Activated CD4-positive, alpha-beta T cell treated with anti-CD3 and anti-CD28 coated beads for 24 hours (primary cell): Measurements from ENCODE around the gene PER2.

Experiments used
- DNase-seq, 2 donors: peaks; one replicate each; pipeline ENCODE4 v3.0.0-alpha.2; 2020; ENCODE audit warnings: low read depth in 2 of 2

The PER2 gene

DNA sequence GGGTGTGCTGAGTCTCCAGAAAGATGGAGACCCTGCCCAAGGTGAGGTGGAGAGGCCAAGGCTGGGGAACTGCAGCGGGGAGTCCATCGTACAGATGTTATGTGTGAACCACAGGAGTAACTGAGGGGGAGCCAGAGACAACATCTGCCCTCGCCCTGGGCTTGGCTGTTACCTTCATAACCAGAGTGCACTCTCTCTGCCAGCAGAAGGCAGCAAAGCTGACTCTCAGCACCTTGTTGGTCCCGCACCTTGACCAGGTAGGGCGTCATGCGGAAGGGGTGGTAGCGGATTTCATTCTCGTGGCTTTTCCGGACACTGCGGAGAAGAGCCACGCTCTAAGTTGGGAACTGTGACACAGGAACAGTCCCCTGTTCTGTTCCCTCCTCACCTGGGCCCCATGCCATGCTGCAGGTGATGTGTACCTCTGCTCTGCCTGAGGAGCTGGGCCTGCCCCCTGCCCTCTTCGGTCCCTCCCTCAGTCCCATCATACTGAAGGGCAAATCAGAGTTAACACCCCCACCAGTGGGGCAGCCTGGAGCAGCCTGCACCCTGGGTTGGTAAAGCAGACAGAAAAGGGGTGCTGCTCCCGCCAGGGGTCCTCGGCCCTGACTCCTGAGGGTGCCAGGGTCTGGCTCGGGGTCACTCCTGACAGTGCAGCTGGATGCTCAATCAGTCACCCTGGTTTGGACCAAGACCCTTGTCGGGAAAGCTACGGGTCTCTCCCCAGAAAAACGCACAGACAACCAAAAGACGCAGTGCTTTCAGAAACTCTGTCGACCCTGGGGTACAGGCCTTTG lies 20.3 kb downstream of the PER2 start:
- DNase-seq = no peak

DNA sequence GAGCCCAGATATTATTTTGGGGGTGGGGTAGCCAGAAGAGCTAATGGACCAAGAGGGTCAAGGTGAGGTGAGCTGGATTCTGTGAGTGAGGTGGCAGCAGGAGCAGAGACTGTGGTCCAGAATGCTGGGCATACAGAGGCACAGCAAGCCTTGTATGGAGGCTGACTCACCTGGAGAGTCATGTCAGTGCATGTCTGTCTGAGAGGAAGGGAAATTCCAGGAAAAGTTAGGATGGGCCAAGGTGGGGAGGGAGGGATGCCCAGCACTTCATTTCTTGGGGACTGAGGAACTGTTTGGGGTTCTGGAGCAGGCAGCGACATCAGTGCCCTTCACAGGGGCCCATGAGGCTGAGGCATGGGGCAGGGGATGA lies 21.1 kb downstream of the PER2 start:
- DNase-seq = no peak

DNA sequence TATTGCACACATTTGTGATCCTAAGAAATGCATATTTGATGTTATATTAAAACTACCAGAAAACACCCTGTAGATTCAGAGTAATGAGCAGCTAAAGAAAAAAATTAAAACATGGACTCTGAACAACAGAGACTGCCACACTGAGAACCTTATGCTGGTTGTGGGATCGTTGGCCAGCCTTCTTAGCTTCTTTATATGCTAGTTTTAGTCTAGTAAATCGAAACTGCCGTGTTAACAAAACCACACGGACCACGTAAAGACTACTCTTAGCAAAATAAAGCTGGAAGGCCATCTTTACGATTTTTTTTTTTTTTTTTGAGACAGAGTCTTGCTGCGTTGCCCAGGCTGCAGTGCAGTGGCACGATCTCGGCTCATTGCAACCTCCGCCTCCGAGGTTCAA lies 22.8 kb downstream of the PER2 start:
- no peak for DNase-seq

DNA sequence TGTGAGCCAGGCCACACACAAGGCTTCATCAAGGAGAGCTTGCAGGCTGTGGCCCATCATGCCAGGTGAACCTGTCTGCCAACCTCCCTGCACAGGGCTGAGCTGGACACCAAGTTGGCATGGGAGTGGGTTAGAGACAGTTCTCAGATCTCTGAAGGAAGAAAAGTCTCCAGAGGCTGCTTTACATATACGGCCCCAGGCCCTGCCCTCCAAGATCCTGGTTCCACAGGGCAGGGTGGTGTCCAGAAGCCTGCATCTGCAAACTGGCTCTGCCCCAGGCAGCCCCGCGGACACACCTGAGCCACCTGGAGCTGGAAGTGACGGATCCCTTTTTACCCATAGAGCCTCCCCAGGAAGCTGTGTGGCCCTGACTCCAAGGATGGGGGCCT lies 24.3 kb downstream of the PER2 start:
- no peak for DNase-seq

DNA sequence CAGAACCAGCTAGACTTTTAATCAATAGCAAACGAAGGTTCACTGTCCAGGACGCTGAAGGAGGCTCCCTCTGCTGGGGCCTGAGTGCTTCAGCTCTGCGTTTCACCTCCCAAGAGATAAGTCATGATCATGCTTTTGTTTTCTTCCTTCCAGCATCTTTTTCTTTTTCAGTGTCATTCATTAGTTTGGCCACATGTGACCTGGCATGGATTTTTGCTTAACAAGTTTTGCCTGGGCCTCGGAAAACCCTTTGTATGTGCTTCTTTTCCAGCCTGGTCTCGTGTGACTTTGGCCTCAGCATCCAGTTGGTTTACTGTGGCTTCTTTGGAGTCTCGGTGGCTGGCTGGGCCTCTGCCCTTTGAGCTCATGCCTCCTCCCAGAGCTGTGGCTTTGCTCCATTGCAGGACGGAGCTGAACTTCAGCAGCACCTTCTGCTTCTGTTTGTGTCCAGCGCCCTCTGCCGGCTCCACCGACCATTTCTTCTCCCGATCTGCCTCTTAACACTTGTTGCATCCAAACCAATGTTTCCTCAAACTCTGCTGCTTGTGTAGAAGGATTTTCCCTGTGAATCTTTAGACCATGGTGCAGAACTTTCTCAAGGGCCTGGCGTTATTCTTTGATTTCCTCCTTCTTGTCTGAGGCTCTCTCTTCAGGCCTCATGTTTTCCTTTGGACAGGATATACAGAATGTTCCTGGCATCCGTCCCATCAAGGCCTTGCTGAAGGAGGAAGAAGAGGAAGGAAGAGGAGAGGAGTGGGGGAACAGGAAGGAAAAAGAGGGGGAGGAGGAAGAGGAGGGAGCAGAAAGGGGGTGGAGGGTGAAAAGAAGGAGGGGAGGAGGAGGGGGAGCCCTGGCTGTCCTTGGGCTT lies 25.0 kb downstream of the PER2 start:
- peak; percentile 56 to 62 for DNase-seq

DNA sequence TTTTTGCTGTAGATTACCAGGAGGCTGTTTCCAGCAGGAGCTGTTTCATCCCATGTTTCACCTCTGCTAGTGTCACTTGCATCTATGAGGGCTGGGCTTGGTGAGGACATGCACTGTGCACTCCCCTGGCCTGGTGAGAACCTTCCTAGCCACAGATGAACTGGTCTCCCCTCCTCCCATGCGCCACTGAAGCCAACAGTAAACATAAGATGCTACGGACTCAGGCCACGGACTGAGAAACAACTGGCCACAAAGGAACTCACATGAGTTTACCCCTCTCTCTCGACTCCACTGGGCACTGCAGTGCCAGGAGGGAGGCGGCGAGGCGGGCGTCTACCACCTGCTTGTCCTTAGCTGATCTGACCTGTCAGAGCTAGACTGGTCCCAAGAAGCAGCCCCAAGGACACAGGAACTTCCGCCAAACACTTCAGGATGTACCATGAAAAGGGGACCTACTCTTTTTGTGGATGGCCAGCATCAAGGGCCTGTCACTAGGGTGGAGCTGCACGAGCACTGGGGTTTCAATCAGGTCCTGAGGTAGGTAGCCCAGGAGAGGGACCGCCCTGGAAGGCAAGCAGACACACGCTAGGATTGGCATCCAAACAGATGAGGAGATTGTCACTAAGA lies 25.8 kb downstream of the PER2 start:
- DNase-seq = no peak

DNA sequence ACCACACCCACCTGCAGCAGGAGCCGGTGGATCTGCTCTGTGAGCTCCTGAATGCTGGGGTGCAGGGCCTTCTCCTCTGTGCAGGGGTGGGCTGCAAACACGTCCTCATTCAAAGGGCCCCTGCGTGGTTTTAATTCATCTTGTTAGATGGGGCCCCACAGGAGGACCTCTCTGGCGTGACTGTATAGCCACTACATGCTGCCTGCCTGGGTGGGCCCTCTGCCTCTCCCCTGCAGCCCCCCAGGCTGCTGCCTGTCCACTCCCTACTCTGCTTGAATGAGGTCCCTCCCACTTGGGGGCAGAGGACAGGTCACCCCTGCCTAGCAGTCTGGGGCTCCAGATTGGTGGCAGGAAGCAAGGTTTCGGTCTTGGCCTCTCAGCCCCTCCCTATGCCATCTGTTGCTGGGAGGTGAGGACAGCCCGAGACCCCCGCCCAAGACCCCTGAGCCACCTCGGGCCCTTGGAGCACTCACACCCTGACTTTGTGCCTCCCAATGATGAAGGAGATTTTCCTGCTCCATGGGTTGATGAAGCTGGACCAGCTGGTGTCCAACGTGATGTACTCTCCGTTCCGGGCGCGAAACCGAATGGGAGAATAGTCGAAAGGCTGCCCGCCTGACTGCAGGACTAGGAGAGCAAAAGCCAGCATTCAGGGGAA lies 26.6 kb downstream of the PER2 start:
- no peak for DNase-seq

DNA sequence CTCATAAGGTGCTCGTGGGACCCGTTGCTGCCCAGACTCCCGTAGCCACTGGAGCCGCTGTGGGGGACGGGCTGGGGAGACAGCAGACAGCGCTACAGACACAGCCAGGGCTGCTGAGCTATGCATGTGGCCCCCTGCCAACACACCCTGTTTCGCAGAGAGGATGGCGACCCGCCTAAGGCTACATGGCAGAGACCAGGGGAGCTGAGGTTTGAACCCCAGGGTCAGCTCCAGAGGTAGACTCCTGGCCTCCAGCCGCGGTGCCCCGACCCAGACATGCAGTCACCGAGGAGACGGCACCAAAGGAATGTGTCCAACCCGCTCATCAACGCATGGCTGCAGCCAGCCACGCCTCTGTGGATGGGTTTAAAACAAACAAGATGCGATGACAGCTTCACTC lies 27.5 kb downstream of the PER2 start:
- no peak for DNase-seq

DNA sequence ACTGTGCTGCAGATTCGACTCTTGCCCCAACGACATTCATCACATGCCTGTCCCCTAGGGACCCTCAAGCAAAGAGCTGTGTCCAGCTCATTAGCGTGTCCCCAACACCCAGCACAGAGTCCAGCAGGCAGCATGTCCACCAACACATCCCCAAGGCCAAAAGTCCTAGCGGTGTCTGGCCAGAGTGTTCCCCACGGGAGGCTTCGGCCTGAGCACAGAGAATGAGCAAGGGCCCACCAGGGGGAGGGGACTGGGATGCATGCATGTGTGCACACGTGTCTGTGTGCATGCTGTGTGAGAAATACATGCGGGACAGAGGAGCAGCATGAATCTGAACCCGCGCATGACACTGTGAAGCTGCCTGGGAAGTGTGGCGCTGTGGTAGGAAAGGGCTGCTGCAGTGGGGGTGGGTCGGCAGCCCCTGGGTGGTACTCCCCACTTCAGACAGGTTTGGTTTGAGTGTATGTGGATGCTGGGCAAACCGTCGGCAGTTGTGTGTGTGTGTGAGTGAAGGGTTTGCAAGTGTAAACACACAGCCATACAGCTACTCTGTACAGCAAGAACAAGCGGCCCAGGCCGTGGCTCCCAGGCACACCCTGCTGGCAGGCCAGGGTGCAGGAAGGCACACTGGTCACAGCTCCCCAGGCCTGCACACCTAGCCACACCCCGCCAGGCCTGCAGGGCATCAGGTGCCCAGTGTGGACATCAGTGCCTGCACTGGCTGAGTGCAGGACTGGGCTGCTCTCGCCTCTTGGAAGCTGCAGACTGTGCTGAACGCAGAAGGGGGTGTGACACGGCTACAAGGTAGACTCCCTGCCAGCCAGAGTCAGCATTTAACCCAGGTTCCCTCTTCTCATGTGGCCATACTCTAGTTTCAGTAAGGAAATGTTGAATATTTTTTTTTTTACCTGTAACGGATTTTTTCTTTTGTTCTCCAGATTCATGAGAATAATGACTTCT lies 29.1 kb downstream of the PER2 start:
- DNase-seq = no peak

DNA sequence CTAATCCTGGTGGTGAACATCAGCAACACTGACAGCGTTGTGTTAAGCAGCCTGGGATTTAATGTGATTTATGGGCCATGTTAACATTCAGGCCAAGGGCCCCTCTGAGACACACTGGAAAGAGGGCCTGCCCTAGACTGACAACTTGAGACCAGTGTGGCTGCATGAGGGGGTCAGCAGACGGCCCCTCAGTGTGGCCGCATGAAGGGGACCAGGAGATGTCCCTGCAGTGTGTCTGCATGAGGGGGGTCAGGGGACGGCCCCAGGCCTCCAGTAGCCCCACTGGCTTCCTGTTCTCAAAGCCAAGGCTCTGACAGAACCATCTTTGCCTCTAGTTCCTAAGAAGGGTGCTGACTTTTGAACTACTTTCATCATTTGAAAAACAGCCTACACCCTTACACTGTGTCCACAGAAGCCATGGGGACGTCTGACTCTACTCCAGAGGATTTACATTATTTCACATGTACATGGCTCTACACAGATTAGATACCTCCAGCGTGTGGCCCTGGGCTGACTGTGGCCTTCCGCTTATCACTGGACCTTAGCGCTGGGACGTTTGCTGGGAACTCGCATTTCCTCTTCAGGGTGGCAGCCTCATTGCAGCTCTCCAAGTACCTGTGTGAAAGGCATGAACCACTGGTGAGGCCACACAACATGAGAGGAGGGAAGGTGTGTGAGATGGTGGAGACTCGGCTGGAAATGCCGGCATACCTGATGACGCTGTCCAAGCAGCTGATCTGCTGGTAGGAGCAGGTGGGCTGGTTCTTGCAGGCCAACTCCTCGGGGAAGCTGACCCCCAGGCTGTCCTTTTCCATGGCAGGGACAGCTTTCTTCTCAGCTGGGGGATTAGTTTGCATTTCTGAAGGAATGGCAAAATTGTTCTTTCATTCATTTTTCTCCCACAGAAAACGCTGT lies 30.4 kb downstream of the PER2 start:
- no peak for DNase-seq

DNA sequence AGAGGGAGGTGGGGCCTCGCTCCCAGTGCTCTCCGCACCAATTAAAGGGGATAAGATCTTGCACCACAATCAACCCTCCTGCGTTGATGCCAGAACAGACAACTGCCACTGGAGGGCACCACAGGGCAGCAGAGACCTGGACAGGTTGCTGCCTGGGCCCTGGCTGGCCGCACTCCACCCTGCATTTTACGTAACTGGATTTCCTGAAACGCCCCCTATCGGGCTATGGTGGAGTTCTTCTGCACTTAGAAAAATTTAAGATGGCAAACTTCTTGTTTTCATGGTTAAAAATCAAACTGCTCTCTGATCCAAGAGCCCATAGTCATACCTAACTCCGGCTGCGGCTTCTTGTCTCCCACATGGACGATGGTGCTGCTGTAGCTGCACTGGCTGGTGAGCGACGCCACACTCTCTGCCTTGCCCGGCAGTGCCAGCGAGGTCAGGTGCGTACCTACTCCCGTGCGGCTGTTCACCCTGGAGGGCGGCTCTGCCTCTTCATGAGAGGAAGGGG lies 31.8 kb downstream of the PER2 start:
- DNase-seq = peak; percentile 54 to 56

DNA sequence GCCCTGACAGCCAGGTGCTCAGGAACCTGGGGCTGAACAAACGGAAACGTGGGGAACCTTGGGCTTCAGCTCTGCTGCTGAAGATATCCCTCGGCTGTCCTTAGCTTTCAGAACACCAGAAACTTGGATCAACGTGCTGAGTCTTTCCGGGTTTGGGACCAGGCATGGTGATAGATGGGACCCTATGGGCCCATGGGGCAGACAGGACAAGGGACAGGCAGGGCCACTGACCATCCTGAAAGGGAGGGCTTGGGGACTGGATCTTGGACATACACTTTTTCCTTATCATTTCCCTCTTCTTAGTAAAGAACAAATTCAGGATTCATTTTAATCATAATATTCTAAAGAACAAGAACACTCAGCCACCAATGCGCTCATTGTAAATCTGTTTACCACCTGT lies 32.3 kb downstream of the PER2 start:
- no peak for DNase-seq

DNA sequence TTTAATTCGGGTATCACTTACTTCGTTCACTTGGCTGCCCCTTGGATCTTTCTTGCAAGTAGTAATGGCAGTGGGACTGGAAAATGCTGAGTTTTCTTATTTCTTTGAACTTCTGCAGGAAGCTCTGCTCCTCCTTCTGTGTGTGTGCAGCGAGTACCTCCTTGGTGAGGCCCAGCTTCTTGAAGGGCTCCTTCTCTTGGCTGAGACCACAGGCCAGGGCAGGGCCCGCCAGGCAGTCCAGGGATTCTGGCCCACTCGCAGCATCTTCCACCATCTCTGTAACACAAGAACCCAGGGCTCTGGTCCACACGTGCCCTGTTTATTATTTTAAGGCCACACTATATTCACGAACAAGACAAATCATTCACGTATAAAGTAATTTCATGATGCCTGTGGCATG lies 32.8 kb downstream of the PER2 start:
- DNase-seq = no peak

DNA sequence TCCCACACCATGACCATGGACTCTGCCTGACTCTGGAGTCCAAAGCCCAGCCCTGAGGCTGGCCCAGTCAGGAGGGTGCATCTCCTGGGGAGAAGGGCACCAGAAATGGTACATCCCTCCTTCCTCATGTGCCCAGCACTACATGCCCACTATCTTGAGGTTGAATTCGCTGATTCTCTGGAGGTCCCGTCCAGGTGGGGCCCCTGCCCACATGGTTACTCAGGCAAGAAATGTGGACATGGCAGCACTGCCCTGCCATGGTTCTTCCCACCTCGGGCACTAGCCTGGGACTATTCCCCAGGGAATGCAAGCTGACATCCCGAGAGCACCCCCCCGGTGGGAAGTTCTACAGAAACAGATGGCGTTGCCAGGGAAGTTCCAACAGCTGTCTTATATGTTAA lies 33.3 kb downstream of the PER2 start:
- DNase-seq = no peak

DNA sequence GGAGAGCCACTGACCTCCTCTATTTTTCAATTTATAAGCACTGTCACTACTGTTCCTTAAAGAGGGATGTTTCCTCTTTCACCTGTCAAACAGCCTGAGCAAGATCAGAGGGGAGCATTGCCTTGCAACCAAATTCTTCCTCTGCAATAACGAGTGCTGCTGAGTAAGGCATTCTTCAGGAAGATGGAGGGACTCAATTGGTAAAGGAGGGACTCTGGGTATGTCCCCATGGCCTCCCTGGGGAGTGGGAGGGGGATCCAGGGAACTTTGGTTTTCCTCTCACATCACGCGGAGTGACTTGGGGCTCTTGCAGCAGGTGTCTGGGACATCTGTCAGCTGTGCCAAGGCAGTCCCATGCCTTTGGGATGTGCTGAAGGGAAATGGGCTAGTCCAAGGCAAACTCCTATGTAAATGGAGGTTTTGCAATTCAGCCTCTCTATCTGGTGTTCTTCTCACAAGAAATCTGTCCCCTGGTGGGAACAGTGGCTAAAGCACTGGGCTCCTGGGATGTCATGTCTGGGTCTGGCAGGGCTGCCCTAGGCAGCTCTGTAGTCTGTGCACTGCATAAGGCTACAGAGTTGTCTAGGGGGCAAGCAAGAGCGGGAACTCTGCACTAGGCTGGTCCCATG lies 34.2 kb downstream of the PER2 start:
- no peak for DNase-seq

DNA sequence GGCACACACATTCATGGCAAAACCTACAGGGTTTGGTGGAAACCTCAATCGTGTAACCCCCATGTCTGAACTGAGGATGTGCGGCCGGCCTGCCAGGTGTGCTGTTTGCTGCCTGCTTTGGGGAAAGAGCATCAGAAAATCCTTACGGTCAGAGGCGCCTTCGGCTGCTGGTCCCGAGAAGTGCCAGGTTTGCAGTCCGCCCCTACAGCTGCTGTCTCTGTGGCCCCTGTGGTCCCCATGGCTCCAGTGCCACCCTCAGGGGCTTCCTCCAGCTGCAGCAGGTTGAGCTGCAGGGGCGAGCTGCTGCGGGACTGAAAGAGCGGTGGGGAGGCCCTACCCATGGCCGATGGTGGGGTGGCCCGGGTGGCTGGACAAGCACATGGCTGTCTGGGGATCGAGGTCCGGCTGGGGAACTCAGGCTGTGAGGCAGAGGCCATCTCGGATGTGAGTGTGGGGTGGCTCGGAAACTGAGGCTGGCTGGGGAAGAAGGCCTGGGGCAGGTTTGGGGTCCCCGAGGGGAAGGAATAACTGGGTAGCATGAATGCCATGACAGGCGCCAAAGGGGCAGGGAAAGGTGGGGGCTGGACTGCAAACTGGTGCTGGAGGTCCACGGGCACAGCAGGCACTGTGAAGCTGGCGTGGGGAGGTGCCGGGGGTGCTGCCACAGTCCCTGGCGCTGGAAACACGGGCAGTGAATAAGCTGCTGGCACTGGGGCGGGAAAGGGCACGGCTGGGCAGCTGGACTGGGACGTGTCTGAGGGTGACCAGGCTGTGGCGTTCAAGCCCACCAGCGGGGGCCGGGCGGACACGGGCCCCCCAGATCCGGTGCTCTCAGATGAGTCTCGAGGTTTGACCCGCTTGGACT lies 35.4 kb downstream of the PER2 start:
- no peak for DNase-seq

DNA sequence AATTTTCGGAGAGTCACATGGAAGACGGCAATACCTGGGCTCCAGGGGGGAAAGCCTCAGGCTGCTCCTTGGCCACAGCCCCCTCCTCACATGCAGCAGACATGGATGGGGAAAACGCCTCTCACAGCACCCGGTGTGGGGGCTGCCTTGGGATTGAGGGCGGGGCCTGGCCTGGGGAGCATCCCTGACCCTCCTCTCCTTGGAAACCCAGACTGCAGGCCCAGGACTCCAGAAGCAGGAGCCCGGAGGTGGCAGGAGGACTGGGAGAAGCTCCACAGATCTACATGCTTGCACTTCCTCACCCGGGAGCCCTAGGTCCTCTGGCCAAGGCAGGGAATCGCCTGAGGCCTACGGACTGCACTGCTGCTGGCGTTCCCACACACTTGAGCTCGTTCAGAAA lies 36.4 kb downstream of the PER2 start:
- no peak for DNase-seq

DNA sequence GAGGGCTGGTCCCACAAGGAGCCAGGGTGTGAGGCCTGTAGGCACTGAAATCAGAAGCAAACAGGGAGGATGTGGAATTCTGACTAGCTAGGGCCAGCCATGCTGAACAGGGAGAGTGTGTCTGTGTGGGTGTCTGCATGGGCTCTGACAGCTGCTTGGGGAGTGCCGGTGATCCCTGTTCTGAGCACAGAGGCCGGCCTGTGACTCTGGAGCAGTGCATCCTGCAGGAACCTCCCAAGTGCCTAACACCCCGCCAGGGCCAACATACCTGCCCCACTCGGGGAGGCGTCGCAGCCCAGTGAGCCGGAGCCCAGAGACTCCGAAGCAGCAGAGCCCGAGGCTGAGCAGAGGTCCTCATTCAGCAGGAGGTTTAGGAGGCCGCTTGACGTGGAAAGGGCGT lies 37.1 kb downstream of the PER2 start:
- DNase-seq = no peak
